ENCODE data around the gene PFN4. TPM values are rescaled to one million over a fixed set of nuclear protein-coding genes. Genes with fewer than 3 reads are reported as not detected.

PFN4 gene
- total RNA-seq, 1 donor from 2014 or later: not detected

DNA sequence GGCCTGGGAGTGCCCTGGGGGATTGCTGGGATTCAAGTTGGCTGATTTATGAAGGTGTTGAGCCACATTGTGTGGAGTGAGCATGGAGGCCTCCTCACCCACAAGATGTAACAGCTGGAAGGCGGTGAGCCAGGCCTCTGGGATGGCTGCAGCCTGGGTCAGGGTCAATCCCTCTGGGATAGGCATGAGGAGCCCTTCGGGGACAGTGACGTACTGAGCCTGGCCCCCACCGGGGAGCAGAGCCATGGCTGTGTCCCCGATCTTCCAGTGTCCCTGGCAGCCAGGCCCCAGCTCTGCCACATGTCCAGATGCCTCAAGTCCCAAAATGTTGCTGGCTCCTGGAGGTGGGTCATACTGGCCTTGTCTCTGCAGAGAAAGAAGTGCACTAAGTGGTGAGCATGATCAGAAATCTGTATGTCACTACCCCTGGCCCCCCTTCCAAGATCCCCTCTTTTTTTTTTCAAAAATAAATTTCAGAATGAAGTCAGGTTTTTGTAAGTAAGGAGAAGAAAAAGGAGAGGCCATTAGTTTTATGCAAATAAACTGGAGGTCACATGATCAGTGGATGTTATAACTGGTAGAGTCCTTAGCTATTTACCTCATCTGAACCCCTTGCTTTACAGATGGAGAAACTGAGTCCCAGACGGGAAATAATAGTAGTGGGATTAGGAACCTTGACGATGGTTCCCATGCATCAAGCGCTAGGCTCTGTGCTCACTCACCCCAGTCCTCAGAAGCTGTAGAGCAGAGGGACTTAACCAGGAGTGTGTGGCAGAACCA is 40.2 kb downstream of the PFN4 start:
- FAIRE-seq (no peak), DNase-seq (ENCODE audit: low spot score in 2 of 2) (no peak)

DNA sequence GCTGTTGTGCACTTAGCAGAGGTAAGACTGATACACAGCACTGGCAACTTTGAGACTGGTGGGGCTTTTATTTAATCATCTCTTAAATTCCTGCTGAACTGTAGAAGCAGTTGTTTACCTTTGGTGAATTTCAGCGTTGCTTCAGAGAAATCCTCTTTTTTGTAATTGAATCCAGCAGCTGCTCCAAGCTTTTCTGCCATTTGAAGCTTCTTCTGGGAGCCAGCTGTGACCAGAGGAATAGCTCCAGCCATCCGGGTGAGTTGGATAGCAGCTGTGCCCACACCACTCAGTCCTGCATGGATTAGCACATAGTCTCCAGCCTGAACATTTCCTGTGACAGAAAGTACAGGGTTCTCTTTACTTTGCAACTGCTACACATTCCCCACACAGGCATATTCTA is 42.4 kb downstream of the PFN4 start:
- FAIRE-seq: no peak
- no peak for DNase-seq (ENCODE audit: low spot score in 2 of 2)

DNA sequence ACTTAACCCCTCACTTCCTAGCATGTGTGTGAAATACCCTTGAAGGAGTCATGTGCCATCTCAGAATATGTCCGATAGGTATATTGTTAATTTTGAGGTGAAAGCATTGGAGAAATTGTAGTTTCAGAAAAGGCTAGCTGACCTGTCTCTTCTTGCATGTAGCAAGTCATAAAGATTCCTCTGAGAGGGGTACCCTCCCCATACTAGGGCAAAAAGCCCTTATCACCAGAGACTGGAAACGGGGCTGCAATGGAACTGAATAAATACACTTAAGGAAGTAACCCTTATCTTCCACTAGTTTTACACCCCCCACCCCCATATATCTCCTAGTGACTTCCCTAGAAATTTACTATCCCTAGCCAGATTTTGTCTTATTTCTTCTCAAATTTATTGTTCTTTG is 45.3 kb downstream of the PFN4 start:
- FAIRE-seq (no peak), DNase-seq (ENCODE audit: low spot score in 2 of 2) (no peak)

DNA sequence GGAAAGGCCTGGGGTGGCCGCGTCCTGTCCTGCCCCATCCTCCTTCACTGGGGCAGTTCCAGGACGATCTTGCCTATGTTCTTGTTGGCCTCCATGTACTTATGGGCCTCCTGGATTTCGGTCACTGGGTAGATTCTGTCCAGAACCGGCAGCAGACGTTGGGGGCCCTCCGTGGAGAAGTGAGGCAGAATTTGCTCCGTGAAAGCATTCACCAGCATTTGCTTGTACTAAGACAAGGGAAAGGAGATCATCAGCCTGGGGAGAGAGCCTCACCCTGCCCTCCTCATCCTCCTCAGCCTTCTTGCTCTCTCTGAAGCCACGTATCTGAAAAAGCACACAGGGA is 45.6 kb downstream of the PFN4 start:
- FAIRE-seq: no peak
- peak in 1 of 2 donors; percentile 16 for DNase-seq (ENCODE audit: low spot score in 2 of 2)

DNA sequence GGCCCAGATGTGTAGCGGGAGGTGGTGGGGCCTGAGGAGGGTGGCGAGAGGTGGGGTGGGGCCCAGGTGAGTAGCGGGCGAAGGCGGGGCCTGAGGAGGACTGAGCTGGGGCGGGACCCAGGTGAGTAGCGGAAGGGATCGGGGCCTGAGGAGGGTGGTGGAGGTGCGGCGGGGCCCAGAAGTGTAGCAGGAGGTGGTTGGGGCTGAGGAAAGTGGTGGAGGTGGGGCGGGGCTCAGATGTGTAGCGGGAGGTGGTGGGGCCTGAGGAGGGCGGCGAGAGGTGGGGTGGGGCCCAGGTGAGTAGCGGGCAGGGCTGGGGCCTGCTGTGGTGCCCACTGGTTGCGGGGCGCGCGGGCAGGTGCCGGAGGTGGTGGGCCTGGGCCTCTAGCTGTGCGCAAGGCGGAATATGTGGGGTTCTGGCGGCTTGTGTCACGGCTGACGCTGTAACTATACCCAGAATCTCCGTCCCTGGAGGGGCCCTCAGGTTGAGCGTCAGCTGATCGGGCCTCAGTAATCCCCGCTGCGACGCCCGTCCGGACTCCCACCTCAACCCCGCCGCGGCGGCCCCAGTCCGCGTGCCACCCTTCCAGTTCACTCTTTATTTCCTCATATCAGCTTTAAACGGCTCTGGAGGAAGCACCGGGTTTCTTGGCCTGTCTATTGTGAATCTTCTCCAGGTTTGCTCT is 46.1 kb downstream of the PFN4 start:
- DNase-seq (ENCODE audit: low spot score in 2 of 2): peak in 1 of 2 donors; percentile 18

DNA sequence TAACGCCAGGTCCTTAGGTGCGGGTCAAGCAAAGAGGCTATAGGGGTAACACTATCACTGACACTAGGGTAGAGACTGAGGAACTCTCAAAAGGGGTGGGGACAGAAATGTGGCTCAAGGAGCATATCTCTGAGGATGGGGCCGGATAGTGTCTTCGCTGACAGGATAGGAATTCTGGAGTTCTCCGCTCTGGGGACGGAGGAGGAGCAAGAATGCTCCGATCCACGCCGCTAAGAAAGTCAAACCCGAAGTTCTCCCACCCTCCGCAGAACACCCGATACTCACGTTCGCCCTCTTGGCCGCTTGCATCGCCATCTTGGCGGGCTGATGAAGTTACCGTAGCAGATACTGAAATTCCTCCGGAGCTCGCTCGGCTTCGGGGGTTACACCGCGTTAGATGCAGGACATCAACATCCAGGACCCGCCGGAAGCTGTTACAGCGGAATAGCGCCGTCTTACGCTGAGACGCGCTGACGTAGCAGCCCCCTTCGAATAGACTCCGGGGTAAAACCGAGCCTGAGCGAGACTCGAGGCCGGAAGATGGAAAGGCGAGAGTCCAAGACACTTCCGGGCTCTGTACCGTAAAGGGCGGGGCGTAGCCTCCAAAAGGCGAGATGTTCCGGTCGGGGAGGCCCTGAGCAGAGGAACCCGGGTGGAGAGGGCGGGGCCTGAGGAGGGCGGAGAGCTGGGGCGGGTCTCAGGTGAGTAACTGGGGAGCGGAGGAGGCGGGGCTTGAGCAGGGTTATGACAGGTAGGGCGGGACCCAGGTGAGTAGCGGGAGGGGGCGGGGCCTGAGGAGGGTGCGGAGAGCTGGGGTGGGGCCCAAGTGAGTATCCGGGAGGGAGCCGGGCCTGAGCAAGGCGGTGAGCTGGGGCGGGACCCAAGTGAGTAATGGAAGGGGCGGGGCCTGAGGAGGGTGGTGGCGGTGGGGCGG is 47.0 kb downstream of the PFN4 start, which contains the start of gene SF3B6:
SF3B6 (minus strand) TSS at position 412 of the 934 bp plus-strand sequence; CDS start at position 315, 97 bp downstream.
- no peak for FAIRE-seq
- DNase-seq (ENCODE audit: low spot score in 2 of 2): peak; percentile 85 to 87

More for the DNA sequence above, 46.1 kb downstream of the PFN4 start:
- FAIRE-seq: no peak

DNA sequence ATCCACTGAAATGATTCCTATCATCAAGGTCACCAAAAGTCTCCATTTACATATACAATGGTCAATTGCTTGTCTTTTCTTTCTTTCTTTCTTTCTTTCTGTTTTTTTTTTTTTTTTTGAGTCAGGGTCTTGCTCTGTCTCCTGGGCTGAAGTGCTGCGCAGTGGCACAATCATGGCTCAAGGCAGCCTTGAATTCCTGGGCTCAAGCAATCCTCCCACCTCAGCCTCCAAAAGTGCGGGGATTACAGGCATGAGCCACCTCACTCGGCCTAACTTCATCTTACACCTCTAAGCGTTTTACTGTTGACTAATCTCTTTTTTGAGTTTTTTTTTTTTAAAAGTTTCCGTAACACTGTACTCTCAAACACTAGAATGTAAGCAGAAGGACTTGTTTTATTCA is 47.9 kb downstream of the PFN4 start:
- FAIRE-seq: no peak
- no peak for DNase-seq (ENCODE audit: low spot score in 2 of 2)

DNA sequence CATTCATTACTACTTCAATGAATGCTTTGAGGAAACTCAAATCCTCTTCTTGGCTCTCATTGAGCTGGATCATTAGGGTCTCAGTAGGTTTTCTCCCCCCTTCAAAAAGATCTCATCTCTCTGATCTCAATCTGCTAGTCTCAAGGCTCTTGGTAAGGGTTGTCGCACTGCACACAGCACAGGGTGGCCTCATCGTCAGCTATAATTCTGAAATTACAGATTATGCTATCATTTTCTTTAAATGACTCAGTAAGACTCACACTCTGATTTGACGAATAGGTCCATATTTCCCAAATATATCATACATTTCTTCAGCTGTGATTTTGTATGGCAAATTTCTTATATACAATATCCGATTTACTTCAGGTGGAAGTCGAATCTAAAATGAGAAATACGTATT is 49.3 kb downstream of the PFN4 start:
- DNase-seq (ENCODE audit: low spot score in 2 of 2) (no peak), FAIRE-seq (no peak)

DNA sequence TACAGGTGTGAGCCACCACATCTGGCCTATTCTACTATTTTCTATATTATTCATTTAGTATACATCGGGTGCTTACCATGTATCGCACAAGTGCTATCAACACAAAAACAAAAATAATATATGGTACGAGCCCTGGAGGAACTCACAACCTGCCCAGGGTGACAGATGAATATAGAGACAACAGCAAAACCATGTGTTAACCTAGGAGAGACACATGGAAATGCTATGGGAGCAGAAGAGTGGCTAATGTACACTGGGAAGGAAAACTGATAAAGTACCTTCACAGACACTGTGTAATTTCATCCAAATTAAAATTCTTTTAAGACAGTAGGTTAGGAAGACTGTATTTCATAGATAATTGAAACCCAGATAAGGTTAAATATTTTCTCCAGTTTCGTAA is 50.9 kb downstream of the PFN4 start:
- no peak for DNase-seq (ENCODE audit: low spot score in 2 of 2)
- no peak for FAIRE-seq

DNA sequence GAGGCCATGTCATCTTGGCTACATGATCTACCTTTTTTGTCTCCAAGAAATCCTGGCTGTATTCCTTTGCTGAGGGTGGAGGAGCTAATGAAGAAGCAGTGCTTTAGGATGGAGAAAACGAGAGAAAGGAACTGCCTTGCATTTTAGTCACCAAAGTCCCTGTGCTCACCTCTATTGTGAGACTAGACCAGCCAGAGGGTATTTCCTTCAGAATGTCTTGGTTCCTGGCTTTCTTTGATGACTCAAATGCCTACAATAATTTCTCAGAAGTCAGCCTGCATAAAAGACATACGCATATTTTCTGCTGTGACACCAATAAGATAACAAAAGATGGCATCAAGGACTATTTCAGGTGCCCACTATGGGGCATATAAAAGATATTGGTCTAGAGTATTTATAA is 57.8 kb downstream of the PFN4 start:
- DNase-seq (ENCODE audit: low spot score in 2 of 2): no peak
- FAIRE-seq: no peak

Other genes starting within 250 kb of the PFN4 start
- gene ATAD2B, start 196.2 kb downstream of the PFN4 start, total RNA-seq: 55.0 TPM
- gene UBXN2A, start 182.9 kb downstream of the PFN4 start, total RNA-seq: 64.8 TPM
- 0.41 TPM for gene MFSD2B, start 113.2 kb downstream of the PFN4 start, total RNA-seq
- gene WDCP, start 75.9 kb downstream of the PFN4 start, total RNA-seq: 27.3 TPM
- 73.8 TPM for gene FKBP1B, start 73.6 kb downstream of the PFN4 start, total RNA-seq
- gene SF3B6, start 47.0 kb downstream of the PFN4 start, total RNA-seq: 125 TPM
- gene TP53I3, start 38.5 kb downstream of the PFN4 start, total RNA-seq: 15.5 TPM
- gene FAM228B, start 135 bp upstream of the PFN4 start, total RNA-seq: 127 TPM
- 3.3 TPM for gene FAM228A, start 51.7 kb upstream of the PFN4 start, total RNA-seq
- 25.3 TPM for gene ITSN2, start 237.2 kb upstream of the PFN4 start, total RNA-seq